A549 (cell line): Measurements from ENCODE around the gene HMGCS1. TPM values are rescaled to one million over a fixed set of nuclear protein-coding genes. Genes with fewer than 3 reads are reported as not detected.

Source experiments
- ATAC-seq, 2 experiments: fragments of 200-7000 bp in 1 of 2; fragments of >200 bp in 1 of 2; cut with Nextera tagmentation in 1 of 2; cut with Tn5 transposase in 1 of 2; 3 replicates each; pipeline versions ENCODE4 v1.8.0 to v1.9.1; 2018 to 2020; ENCODE audit warnings: mild to moderate bottlenecking in 1 of 2, moderate library complexity in 1 of 2
- CTCF ChIA-PET: fragments of 300-600 bp; sonication (Branson Sonifier 250); formaldehyde crosslinking; extraction: SDS; loops from one replicate; lab custom pipeline; 2021; ENCODE audit warnings: antibody characterized with exemption, inconsistent platforms; lab: Yijun Ruan, JAX
- POLR2A ChIA-PET: fragments of 350-600 bp; formaldehyde crosslinking; extraction: SDS; loops from one replicate; lab custom pipeline; 2021; ENCODE audit warnings: antibody characterized with exemption, inconsistent platforms; lab: Yijun Ruan, JAX
- DNase-seq, 2 experiments: peaks; one replicate each; pipeline versions ENCODE4 v3.0.0 to v3.0.0-alpha.2; 2011 to 2016; ENCODE audit warnings: low read depth in 1 of 2, low spot score in 1 of 2
- FAIRE-seq: peaks from 2 replicates; lab custom pipeline; 2011; peaks lifted over from hg19 to GRCh38; lab: Jason Lieb, UNC
- H3K27ac ChIP-seq, 2 experiments: fragments of >200 bp; sonication (Bioruptor Twin); formaldehyde crosslinking; 3 replicates each; pipeline ENCODE4 v1.5.1; 2016 to 2017
- H3K4me1 ChIP-seq: fragments of >200 bp; sonication (Bioruptor Twin); formaldehyde crosslinking; 3 replicates; pipeline ENCODE4 v1.6.1; 2016
- H3K4me2 ChIP-seq: fragments of >200 bp; sonication (Bioruptor Twin); formaldehyde crosslinking; 3 replicates; pipeline ENCODE4 v1.6.1; 2016
- H3K4me3 ChIP-seq: fragments of >200 bp; sonication (Bioruptor Twin); formaldehyde crosslinking; 3 replicates; pipeline ENCODE4 v1.5.1; 2016
- H3K9me3 ChIP-seq: fragments of >200 bp; sonication (Bioruptor Twin); formaldehyde crosslinking; 3 replicates; pipeline ENCODE4 v1.6.1; 2016
- BCL3 ChIP-seq: fragments of >200 bp; sonication (Bioruptor Twin); formaldehyde crosslinking; IDR thresholded peaks from 3 replicates; pipeline ENCODE4 v1.6.1; 2016
- CEBPB ChIP-seq, 2 experiments: fragments of >200 bp in 1 of 2; sonication (Bioruptor Twin) in 1 of 2; formaldehyde crosslinking in 1 of 2; IDR thresholded peaks; 2 replicates each; pipeline ENCODE4 v1.6.1; 2012 to 2016
- CHD2 ChIP-seq: fragments of 150-350 bp; IDR thresholded peaks from 2 replicates; pipeline ENCODE4 v1.6.1; 2014; ENCODE audit warnings: low read length; ENCODE audit not compliant: partially characterized antibody
- CTCF ChIP-seq: fragments of >200 bp; sonication (Bioruptor Twin); formaldehyde crosslinking; IDR thresholded peaks from 3 replicates; pipeline ENCODE4 v1.5.1; 2016
- ELK1 ChIP-seq: fragments of 150-350 bp; IDR thresholded peaks from 2 replicates; pipeline ENCODE4 v1.6.1; 2014; ENCODE audit warnings: low read depth, mild to moderate bottlenecking, low read length
- ESRRA ChIP-seq: fragments of 150-350 bp; IDR thresholded peaks from 2 replicates; pipeline ENCODE4 v1.6.1; 2014; ENCODE audit warnings: mild to moderate bottlenecking, low read length, borderline replicate concordance
- FOXS1 ChIP-seq: fragments of 250-450 bp; sonication (Bioruptor Pico); IDR thresholded peaks from 2 replicates; pipeline ENCODE4 v1.5.0; 2020; ENCODE audit warnings: mild to moderate bottlenecking, moderate library complexity
- GATA3 ChIP-seq: IDR thresholded peaks from 2 replicates; pipeline ENCODE4 v1.6.1; 2012; ENCODE audit warnings: borderline replicate concordance
- HOXA7 ChIP-seq: fragments of 250-450 bp; sonication (Bioruptor Pico); IDR thresholded peaks from 2 replicates; pipeline ENCODE4 v1.5.0; 2020; ENCODE audit warnings: mild to moderate bottlenecking, moderate library complexity
- HOXB13 ChIP-seq: fragments of 250-450 bp; sonication (Bioruptor Pico); IDR thresholded peaks from 2 replicates; pipeline ENCODE4 v1.5.0; 2020; ENCODE audit warnings: low read depth, mild to moderate bottlenecking, moderate library complexity
- JUN ChIP-seq, 2 experiments: fragments of >200 bp; sonication (Bioruptor Twin); formaldehyde crosslinking; IDR thresholded peaks; 2 replicates in 1 of 2; 3 replicates in 1 of 2; pipeline ENCODE4 v1.6.1; 2016 to 2017
- JUNB ChIP-seq: fragments of >200 bp; sonication (Bioruptor Twin); formaldehyde crosslinking; IDR thresholded peaks from 2 replicates; pipeline ENCODE4 v1.6.1; 2016
- MAZ ChIP-seq: fragments of 150-350 bp; IDR thresholded peaks from 2 replicates; pipeline ENCODE4 v1.6.1; 2014; ENCODE audit warnings: antibody characterized with exemption, low read depth, low read length, borderline replicate concordance
- MYC ChIP-seq: IDR thresholded peaks from 2 replicates; pipeline ENCODE4 v1.6.1; 2012; ENCODE audit warnings: mild to moderate bottlenecking, inconsistent platforms, low read length, improper control_type of control experiment, borderline replicate concordance
- PHF8 ChIP-seq: fragments of 200-600 bp; sonication (generic); IDR thresholded peaks from 2 replicates; pipeline ENCODE4 v1.6.1; 2016; ENCODE audit warnings: low read depth, mild to moderate bottlenecking, antibody characterized with exemption, moderate library complexity, borderline replicate concordance
- POLR2AphosphoS2 ChIP-seq: conservative IDR thresholded peaks from 2 replicates; pipeline ENCODE4 v1.6.1; 2012; ENCODE audit warnings: low read length, improper control_type of control experiment, inconsistent platforms
- RAD21 ChIP-seq, 2 experiments: fragments of >200 bp in 1 of 2; sonication (Bioruptor Twin) in 1 of 2; formaldehyde crosslinking in 1 of 2; IDR thresholded peaks in 1 of 2; conservative IDR thresholded peaks in 1 of 2; 2 replicates in 1 of 2; 3 replicates in 1 of 2; pipeline ENCODE4 v1.6.1; 2012 to 2018; ENCODE audit warnings: inconsistent platforms in 1 of 2
- RCOR1 ChIP-seq: fragments of 150-350 bp; IDR thresholded peaks from 2 replicates; pipeline ENCODE4 v1.6.1; 2014; ENCODE audit warnings: antibody characterized with exemption, low read length, low read depth
- REST ChIP-seq: fragments of 200-600 bp; sonication (generic); IDR thresholded peaks from 2 replicates; pipeline ENCODE4 v1.6.1; 2016; ENCODE audit warnings: antibody characterized with exemption, mild to moderate bottlenecking, moderate library complexity
- RNF2 ChIP-seq: fragments of 200-600 bp; sonication (generic); IDR thresholded peaks from 2 replicates; pipeline ENCODE4 v1.6.1; 2016; ENCODE audit warnings: low read depth, mild to moderate bottlenecking, antibody characterized with exemption, moderate library complexity, borderline replicate concordance
- SREBF2 ChIP-seq: fragments of 450-650 bp; IDR thresholded peaks from 2 replicates; pipeline ENCODE4 v1.6.1; 2014; ENCODE audit warnings: mild to moderate bottlenecking, moderate library complexity
- ZC3H11A ChIP-seq: fragments of 450-650 bp; IDR thresholded peaks from 2 replicates; pipeline ENCODE4 v1.6.1; 2014; ENCODE audit warnings: antibody characterized with exemption, mild to moderate bottlenecking
- ZNF302 ChIP-seq: fragments of 250-450 bp; sonication (Bioruptor Pico); IDR thresholded peaks from 2 replicates; pipeline ENCODE4 v1.9.0; 2021; ENCODE audit warnings: inconsistent platforms, mild to moderate bottlenecking, moderate library complexity
- ZSCAN20 ChIP-seq: fragments of 250-450 bp; sonication (Bioruptor Pico); IDR thresholded peaks from 2 replicates; pipeline ENCODE4 v1.8.0; 2022; ENCODE audit warnings: mild to moderate bottlenecking, moderate library complexity
- WGBS: methylation state at CpG from one replicate; pipeline ENCODE4 v1.1.6; 2017; ENCODE audit errors: missing lambda C conversion rate; 5-methylcytosine and 5-hydroxymethylcytosine counted together
- polyA plus RNA-seq, 4 experiments: library from polyadenylated mRNA; depleted of rRNA in 3 of 4; stranded (reverse); fragments of >200 nt; fragmentation: RNase III in 1 of 4; extraction: RNeasy Plus Mini Kit Qiagen cat#74134 plus additional on column Dnase treatment in 1 of 4; gene quantifications; 2 replicates in 3 of 4; 3 replicates in 1 of 4; pipeline ENCODE4 v1.2.3, GENCODE V29; 2011 to 2017

Gene HMGCS1
- polyA plus RNA-seq, 2 of the 4 experiments (the other 2 are of a cell fraction): 64.8 to 72.8 TPM

GRCh38 chr5:43251754-43252153 is 61.5 kb downstream of the HMGCS1 start:
- CTCF ChIA-PET: interaction anchor here (0.6 to 1.1 kb wide), 3 partner anchors 22 to 161 kb away, joined by 3 read pairs; no protein-coding TSS in a partner anchor
- POLR2A ChIA-PET: no interaction called here
- no peak for DNase-seq
- ATAC-seq: no peak
- TF ChIP-seq JUNB (no peak), MAZ (no peak), ZC3H11A (no peak), BCL3 (no peak), GATA3 (no peak), HOXA7 (CRISPR knock-in tag) (no peak), POLR2AphosphoS2 (no peak), CTCF (no peak), ESRRA (no peak)
- Histone ChIP-seq H3K4me1 (0 out of 3 replicates have a peak, but pooled peaks cover 3% of the 10 kb centered on the region), H3K4me3 (no peak overlapping the region), H3K27ac (no peak overlapping the region), H3K9me3 (no peaks in the 10 kb centered on the region), H3K4me2 (no peak overlapping the region)
- WGBS: 62% methylated on average over 5 of the region's 5 CpGs
- FAIRE-seq: no peak

- Histone ChIP-seq H3K4me2 (no peak overlapping the region), H3K4me3 (no peak overlapping the region), H3K27ac (no peak overlapping the region), H3K4me1 (no peaks in the 10 kb centered on the region), H3K9me3 (no peaks in the 10 kb centered on the region)
- ChIA-PET POLR2A (no interaction called here), CTCF (interaction anchor here (0.8 kb wide), 1 partner anchor 203 kb away, joined by 3 read pairs; no protein-coding TSS in a partner anchor)
- FAIRE-seq: no peak
- DNase-seq: no peak
- TF ChIP-seq MYC (no peak), RAD21 (conservative IDR thresholded peaks at IDR 0.05 in 1 of 2, IDR thresholded peaks at IDR 0.05 in 1 of 2) (no peak), ZSCAN20 (CRISPR knock-in tag) (no peak)
- ATAC-seq: no peak
- 80% methylated on average over 19 of the region's 19 CpGs for WGBS
Measured at GRCh38 chr5:43245724-43246385, 67.4 kb downstream of the HMGCS1 start.

- WGBS: 60% methylated on average over 11 of the region's 11 CpGs
- no peak overlapping the region for H3K4me3 ChIP-seq
- no peak overlapping the region for H3K4me2 ChIP-seq
- DNase-seq (no peak), FAIRE-seq (no peak), ATAC-seq (no peak)
- CTCF ChIA-PET: interaction anchor here (0.8 kb wide), 1 partner anchor 202 kb away, joined by 3 read pairs; no protein-coding TSS in a partner anchor
- POLR2A ChIA-PET: no interaction called here
- no peak overlapping the region for H3K27ac ChIP-seq
- H3K4me1 ChIP-seq: no peaks in the 10 kb centered on the region
- H3K9me3 ChIP-seq: no peaks in the 10 kb centered on the region
- no peak for TF ChIP-seq CHD2
- TF ChIP-seq FOXS1 (CRISPR knock-in tag): no peak
- TF ChIP-seq GATA3: no peak
- TF ChIP-seq RCOR1: no peak
- TF ChIP-seq ZNF302 (CRISPR knock-in tag): no peak
- TF ChIP-seq PHF8: no peak
- TF ChIP-seq RNF2: no peak
- TF ChIP-seq ZC3H11A: no peak
- no peak for TF ChIP-seq HOXB13 (CRISPR knock-in tag)
- no peak for TF ChIP-seq SREBF2
- no peak for TF ChIP-seq ELK1
- no peak for TF ChIP-seq ESRRA
- TF ChIP-seq JUN (IDR thresholded peaks at IDR 0.05): no peak
- TF ChIP-seq REST: no peak
- no peak for TF ChIP-seq CEBPB (IDR thresholded peaks at IDR 0.05)
Measured at GRCh38 chr5:43244823-43245565, 68.2 kb downstream of the HMGCS1 start.
